Thoracic aorta (tissue), 2 donors: ENCODE data around the gene ADGRB3. TPM values are rescaled to one million over a fixed set of nuclear protein-coding genes. Genes with fewer than 3 reads are reported as not detected.

ENCODE experiments used
- ATAC-seq: fragments of 150-250 bp; one replicate; pipeline ENCODE4 v1.8.0; 2017; ENCODE audit warnings: low read depth; ENCODE audit not compliant: insufficient number of reproducible peaks, low FRiP score
- DNase-seq: peaks from one replicate; pipeline ENCODE4 v3.0.0-alpha.2; 2020; ENCODE audit warnings: low spot score
- H3K27ac ChIP-seq, 2 donors: fragments of 200-600 bp; sonication (generic); 1 replicate in 1 of 2; 2 replicates in 1 of 2; pipeline ENCODE4 v1.5.1; 2016; ENCODE audit warnings: mild to moderate bottlenecking in 2 of 2, moderate library complexity in 2 of 2
- H3K27me3 ChIP-seq: fragments of 200-600 bp; sonication (generic); replicated peaks from 2 replicates; pipeline ENCODE4 v1.6.0; 2016; ENCODE audit warnings: mild to moderate bottlenecking; ENCODE audit not compliant: insufficient read depth
- H3K36me3 ChIP-seq: fragments of 200-600 bp; sonication (generic); one replicate; pipeline ENCODE4 v1.5.1; 2016
- H3K4me1 ChIP-seq, 2 donors: fragments of 200-600 bp; sonication (generic); 1 replicate in 1 of 2; 2 replicates in 1 of 2; pipeline versions ENCODE4 v1.5.1 to v1.6.0; 2016; ENCODE audit warnings: low read depth in 2 of 2, mild to moderate bottlenecking in 1 of 2; ENCODE audit not compliant: control insufficient read depth in 1 of 2
- H3K4me3 ChIP-seq: fragments of 200-600 bp; sonication (generic); 2 replicates; pipeline ENCODE4 v1.5.1; 2016; ENCODE audit warnings: mild to moderate bottlenecking
- H3K9me3 ChIP-seq: fragments of 200-600 bp; sonication (generic); 2 replicates; pipeline ENCODE4 v1.5.1; 2016
- total RNA-seq, 2 donors: library from RNA; depleted of rRNA; stranded (reverse); fragments of >200 nt; gene quantifications; one replicate each; pipeline versions ENCODE4 v1.1.0 to v1.2.3, GENCODE V29; 2016
- TF ChIP-seq, protein P1 (sequence below): fragments of 200-600 bp; sonication (generic); IDR thresholded peaks from one replicate; pipeline ENCODE4 v1.5.1; 2019; ENCODE audit warnings: antibody characterized with exemption

Gene ADGRB3
- total RNA-seq, 2 donors from 2014 or later, result 2.4 to 10.1 TPM

- H3K4me1 ChIP-seq, result no peaks in the 10 kb centered on the region
- no peaks in the 10 kb centered on the region for H3K36me3 ChIP-seq
- H3K4me3 ChIP-seq, result no peak overlapping the region
- DNase-seq (no peak), ATAC-seq (no peak)
- no peaks in the 10 kb centered on the region for H3K27me3 ChIP-seq
- H3K27ac ChIP-seq, result no peak overlapping the region
- TF ChIP-seq, protein P1, sequence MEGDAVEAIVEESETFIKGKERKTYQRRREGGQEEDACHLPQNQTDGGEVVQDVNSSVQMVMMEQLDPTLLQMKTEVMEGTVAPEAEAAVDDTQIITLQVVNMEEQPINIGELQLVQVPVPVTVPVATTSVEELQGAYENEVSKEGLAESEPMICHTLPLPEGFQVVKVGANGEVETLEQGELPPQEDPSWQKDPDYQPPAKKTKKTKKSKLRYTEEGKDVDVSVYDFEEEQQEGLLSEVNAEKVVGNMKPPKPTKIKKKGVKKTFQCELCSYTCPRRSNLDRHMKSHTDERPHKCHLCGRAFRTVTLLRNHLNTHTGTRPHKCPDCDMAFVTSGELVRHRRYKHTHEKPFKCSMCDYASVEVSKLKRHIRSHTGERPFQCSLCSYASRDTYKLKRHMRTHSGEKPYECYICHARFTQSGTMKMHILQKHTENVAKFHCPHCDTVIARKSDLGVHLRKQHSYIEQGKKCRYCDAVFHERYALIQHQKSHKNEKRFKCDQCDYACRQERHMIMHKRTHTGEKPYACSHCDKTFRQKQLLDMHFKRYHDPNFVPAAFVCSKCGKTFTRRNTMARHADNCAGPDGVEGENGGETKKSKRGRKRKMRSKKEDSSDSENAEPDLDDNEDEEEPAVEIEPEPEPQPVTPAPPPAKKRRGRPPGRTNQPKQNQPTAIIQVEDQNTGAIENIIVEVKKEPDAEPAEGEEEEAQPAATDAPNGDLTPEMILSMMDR, result no peak
- H3K9me3 ChIP-seq, result no peaks in the 10 kb centered on the region
These were observed 696.8 kb downstream of the ADGRB3 start for GRCh38 chr6:69331886-69332285.

DNA sequence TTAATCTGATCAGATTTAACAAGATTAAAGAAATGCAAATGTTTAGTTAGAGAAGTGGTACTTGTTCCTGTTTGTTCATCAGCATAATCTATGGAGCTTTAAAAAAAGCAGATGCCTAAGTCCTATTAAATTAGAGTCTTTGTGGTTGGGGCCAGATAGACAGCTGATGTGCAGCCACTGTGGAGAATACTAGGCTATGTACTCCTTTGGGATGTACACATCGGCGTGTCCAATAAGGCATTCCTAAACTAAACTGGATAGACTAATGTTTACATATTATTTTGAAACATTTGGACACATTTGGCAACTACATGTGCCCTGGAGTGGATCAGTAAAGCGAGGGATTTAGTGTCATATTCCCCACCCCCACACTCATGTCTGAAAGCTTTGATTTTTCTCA is 702.2 kb downstream of the ADGRB3 start:
- ATAC-seq, result no peak
- Histone ChIP-seq H3K27me3 (no peaks in the 10 kb centered on the region), H3K9me3 (no peaks in the 10 kb centered on the region), H3K36me3 (no peaks in the 10 kb centered on the region), H3K27ac (no peak overlapping the region), H3K4me1 (no peaks in the 10 kb centered on the region), H3K4me3 (no peak overlapping the region)
- no peak for DNase-seq
- TF ChIP-seq, protein P1, result no peak

GRCh38 chr6:69338431-69339162 is 703.5 kb downstream of the ADGRB3 start:
- Histone ChIP-seq H3K4me1 (no peaks in the 10 kb centered on the region), H3K27me3 (no peaks in the 10 kb centered on the region), H3K9me3 (no peaks in the 10 kb centered on the region), H3K27ac (no peak overlapping the region), H3K36me3 (no peaks in the 10 kb centered on the region), H3K4me3 (no peak overlapping the region)
- ATAC-seq (no peak), DNase-seq (no peak)
- TF ChIP-seq, protein P1, result no peak

DNA sequence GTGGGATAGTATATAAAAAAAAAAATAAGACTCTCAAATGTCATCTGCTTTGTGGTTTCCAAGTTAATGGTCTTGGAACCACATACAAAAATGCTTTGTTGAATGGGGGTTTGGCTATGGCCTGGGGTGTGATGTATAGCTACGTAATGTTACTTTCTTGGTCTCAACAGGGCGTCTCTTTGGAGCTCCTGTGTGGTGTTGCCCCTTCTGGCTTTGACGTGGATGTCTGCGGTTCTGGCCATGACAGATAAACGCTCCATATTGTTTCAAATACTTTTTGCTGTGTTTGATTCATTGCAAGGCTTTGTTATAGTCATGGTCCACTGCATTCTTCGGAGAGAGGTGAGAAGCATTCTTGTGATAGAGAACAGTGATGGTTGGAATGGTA is 704.1 kb downstream of the ADGRB3 start:
- H3K36me3 ChIP-seq, result no peaks in the 10 kb centered on the region
- no peak for ATAC-seq
- TF ChIP-seq, protein P1, result no peak

DNA sequence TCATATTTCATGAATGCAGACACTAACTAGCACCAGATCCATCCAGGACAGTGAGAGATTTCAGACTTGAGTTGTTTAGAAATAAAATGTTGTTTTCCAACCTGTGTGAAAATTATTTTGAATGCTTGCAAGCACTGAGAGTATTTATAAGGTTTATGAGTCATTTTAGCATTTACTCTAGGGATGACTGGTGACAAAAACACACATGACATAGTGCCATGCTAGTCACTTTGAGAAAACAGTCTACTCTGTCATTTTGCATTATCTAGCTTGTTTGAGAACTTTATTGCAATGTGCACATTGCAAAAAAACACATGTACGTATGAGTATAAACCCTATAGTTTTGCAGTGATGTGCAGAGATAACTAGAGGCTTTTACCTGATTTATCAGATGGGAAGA is 705.1 kb downstream of the ADGRB3 start:
- ATAC-seq, result no peak
- no peaks in the 10 kb centered on the region for H3K36me3 ChIP-seq

More for the DNA sequence above, 704.1 kb downstream of the ADGRB3 start:
- DNase-seq, result no peak
- no peaks in the 10 kb centered on the region for H3K4me1 ChIP-seq
- no peaks in the 10 kb centered on the region for H3K9me3 ChIP-seq
- H3K27ac ChIP-seq, result no peak overlapping the region
- no peaks in the 10 kb centered on the region for H3K27me3 ChIP-seq
- no peak overlapping the region for H3K4me3 ChIP-seq

More for the DNA sequence above, 705.1 kb downstream of the ADGRB3 start:
- Histone ChIP-seq H3K9me3 (no peaks in the 10 kb centered on the region), H3K27me3 (no peaks in the 10 kb centered on the region), H3K4me1 (no peaks in the 10 kb centered on the region), H3K4me3 (no peak overlapping the region), H3K27ac (no peak overlapping the region)
- no peak for DNase-seq
- TF ChIP-seq, protein P1, result no peak
